DOHH2 (cell line): ENCODE results near the gene NBEA.

Experiments
- H3F3A ChIP-seq: fragments of 200-600 bp; sonication (generic), shearing (Covaris generic); 2 replicates; pipeline ENCODE4 v1.6.0; 2016; ENCODE audit warnings: antibody characterized with exemption, mild to moderate bottlenecking; ENCODE audit not compliant: control insufficient read depth, insufficient read depth
- H3K27ac ChIP-seq: fragments of 200-600 bp; sonication (generic); 2 replicates; pipeline ENCODE4 v1.5.1; 2014; ENCODE audit warnings: low read depth, mild to moderate bottlenecking, low read length, moderate library complexity
- H3K27me3 ChIP-seq: fragments of 200-600 bp; sonication (generic); 2 replicates; pipeline ENCODE4 v1.6.1; 2014; ENCODE audit warnings: mild to moderate bottlenecking, low read length, mixed read lengths; ENCODE audit not compliant: control insufficient read depth
- H3K36me3 ChIP-seq: fragments of 200-600 bp; sonication (generic); 2 replicates; pipeline ENCODE4 v1.6.1; 2014; ENCODE audit warnings: mild to moderate bottlenecking, low read length, moderate library complexity, mixed read lengths; ENCODE audit not compliant: control insufficient read depth
- H3K4me1 ChIP-seq: fragments of 200-600 bp; sonication (generic); 2 replicates; pipeline ENCODE4 v1.6.1; 2014; ENCODE audit warnings: mild to moderate bottlenecking, low read length, mixed read lengths; ENCODE audit not compliant: control insufficient read depth
- H3K4me2 ChIP-seq: fragments of 200-600 bp; sonication (generic); 2 replicates; pipeline ENCODE4 v1.6.0; 2014; ENCODE audit warnings: mild to moderate bottlenecking, low read length, moderate library complexity
- H3K4me3 ChIP-seq: fragments of 200-600 bp; sonication (generic); 2 replicates; pipeline ENCODE4 v1.5.1; 2014; ENCODE audit warnings: mild to moderate bottlenecking, low read length, mixed read lengths
- H3K79me2 ChIP-seq: fragments of 200-600 bp; sonication (generic); 2 replicates; pipeline ENCODE4 v1.6.1; 2014; ENCODE audit warnings: mild to moderate bottlenecking, low read length, mixed read lengths; ENCODE audit not compliant: control insufficient read depth
- H3K9me2 ChIP-seq: fragments of 200-600 bp; sonication (generic); replicated peaks from 2 replicates; pipeline ENCODE4 v1.6.1; 2014; ENCODE audit warnings: mild to moderate bottlenecking, low read length, mixed read lengths; ENCODE audit not compliant: control insufficient read depth
- H3K9me3 ChIP-seq: fragments of 200-600 bp; sonication (generic); 2 replicates; pipeline ENCODE4 v1.6.1; 2014; ENCODE audit warnings: antibody characterized with exemption, low read length, mixed read lengths; ENCODE audit not compliant: control insufficient read depth, insufficient read depth
- H4K20me1 ChIP-seq: fragments of 200-600 bp; sonication (generic); 2 replicates; pipeline ENCODE4 v1.6.0; 2014; ENCODE audit warnings: low read depth, mild to moderate bottlenecking, antibody characterized with exemption, low read length, moderate library complexity; ENCODE audit not compliant: control insufficient read depth, insufficient read depth
- CTCF ChIP-seq: fragments of 200-600 bp; sonication (generic); IDR thresholded peaks from one replicate; pipeline ENCODE4 v1.5.1; 2014; ENCODE audit warnings: antibody characterized with exemption, mild to moderate bottlenecking, low read depth, low read length; ENCODE audit not compliant: poor library complexity, severe bottlenecking
- EZH2phosphoT487 ChIP-seq: fragments of 200-600 bp; sonication (generic); IDR thresholded peaks from 2 replicates; pipeline ENCODE4 v1.6.1; 2017; ENCODE audit warnings: borderline replicate concordance, mild to moderate bottlenecking, antibody characterized with exemption, low read length, moderate library complexity, mixed read lengths

Gene NBEA

GRCh38 chr13:35618565-35619083, 676.6 kb downstream of the NBEA start:
- peaks cover 13% of the 10 kb centered on the region for H3K4me1 ChIP-seq
- TF ChIP-seq EZH2phosphoT487: no peak
- TF ChIP-seq CTCF: no peak
- H3K27ac ChIP-seq: no peak overlapping the region
- H3K4me3 ChIP-seq: no peak overlapping the region
- H3K4me2 ChIP-seq: no peak overlapping the region
- no peaks in the 10 kb centered on the region for H3K27me3 ChIP-seq
- no peaks in the 10 kb centered on the region for H3K9me2 ChIP-seq
- H3K36me3 ChIP-seq: no peaks in the 10 kb centered on the region
- H3K9me3 ChIP-seq: no peaks in the 10 kb centered on the region
- H4K20me1 ChIP-seq: no peaks in the 10 kb centered on the region
- no peaks in the 10 kb centered on the region for H3K79me2 ChIP-seq
- no peaks in the 10 kb centered on the region for H3F3A ChIP-seq

- Histone ChIP-seq H3K4me3 (no peak overlapping the region), H3K9me3 (no peaks in the 10 kb centered on the region), H3K36me3 (no peaks in the 10 kb centered on the region), H3K27me3 (no peaks in the 10 kb centered on the region), H3K4me1 (peaks cover 13% of the 10 kb centered on the region), H3F3A (no peaks in the 10 kb centered on the region), H3K4me2 (no peak overlapping the region), H4K20me1 (no peaks in the 10 kb centered on the region), H3K9me2 (no peaks in the 10 kb centered on the region), H3K79me2 (no peaks in the 10 kb centered on the region), H3K27ac (no peak overlapping the region)
- TF ChIP-seq CTCF: no peak
- TF ChIP-seq EZH2phosphoT487: no peak
Measured at GRCh38 chr13:35621989-35622388, 679.9 kb downstream of the NBEA start.

- Histone ChIP-seq H3K4me1 (no peaks in the 10 kb centered on the region), H3K27ac (no peak overlapping the region), H3K27me3 (no peaks in the 10 kb centered on the region), H3K36me3 (no peaks in the 10 kb centered on the region), H3K9me2 (no peaks in the 10 kb centered on the region), H3K9me3 (no peaks in the 10 kb centered on the region), H4K20me1 (no peaks in the 10 kb centered on the region), H3K79me2 (no peaks in the 10 kb centered on the region), H3F3A (no peaks in the 10 kb centered on the region), H3K4me2 (no peak overlapping the region), H3K4me3 (no peak overlapping the region)
- TF ChIP-seq CTCF (no peak), EZH2phosphoT487 (no peak)
Measured at GRCh38 chr13:35629026-35629425, 687.0 kb downstream of the NBEA start.
